Skeletal muscle tissue (tissue), 4 donors: ENCODE measurements around the gene CYFIP2. TPM values are rescaled to one million over a fixed set of nuclear protein-coding genes. Genes with fewer than 3 reads are reported as not detected.

Source experiments
- H3K27ac ChIP-seq: one replicate; pipeline ENCODE4 v1.7.0; 2013; ENCODE audit warnings: mild to moderate bottlenecking, low read depth, low read length, inconsistent platforms
- H3K27me3 ChIP-seq, 3 donors: one replicate each; pipeline ENCODE4 v1.7.0; 2013; ENCODE audit warnings: low read length in 3 of 3; ENCODE audit not compliant: control insufficient read depth in 3 of 3, insufficient read depth in 3 of 3
- H3K36me3 ChIP-seq, 3 donors: one replicate each; pipeline ENCODE4 v1.7.0; 2013; ENCODE audit warnings: low read length in 3 of 3; ENCODE audit not compliant: control insufficient read depth in 3 of 3, insufficient read depth in 3 of 3
- H3K4me1 ChIP-seq, 3 donors: one replicate each; pipeline ENCODE4 v1.7.0; 2013; ENCODE audit warnings: low read length in 3 of 3, mild to moderate bottlenecking in 3 of 3; ENCODE audit not compliant: control insufficient read depth in 3 of 3, insufficient read depth in 3 of 3
- H3K4me3 ChIP-seq, 3 donors: one replicate each; pipeline ENCODE4 v1.7.0; 2013; ENCODE audit warnings: low read length in 3 of 3
- H3K9ac ChIP-seq, 3 donors: one replicate each; pipeline ENCODE4 v1.7.0; 2013; ENCODE audit warnings: low read length in 3 of 3, mild to moderate bottlenecking in 3 of 3, moderate library complexity in 2 of 3, low read depth in 1 of 3
- H3K9me3 ChIP-seq, 3 donors: one replicate each; pipeline ENCODE4 v1.7.0; 2013; ENCODE audit warnings: low read length in 3 of 3; ENCODE audit not compliant: control insufficient read depth in 3 of 3
- total RNA-seq: library from RNA; depleted of rRNA; stranded (reverse); fragments of >200 nt; gene quantifications from one replicate; pipeline ENCODE4 v1.2.3, GENCODE V29; 2014
- donor health status: Osteomylitis.

The CYFIP2 gene
- total RNA-seq, 1 donor from 2014 or later = 7.8 TPM

DNA sequence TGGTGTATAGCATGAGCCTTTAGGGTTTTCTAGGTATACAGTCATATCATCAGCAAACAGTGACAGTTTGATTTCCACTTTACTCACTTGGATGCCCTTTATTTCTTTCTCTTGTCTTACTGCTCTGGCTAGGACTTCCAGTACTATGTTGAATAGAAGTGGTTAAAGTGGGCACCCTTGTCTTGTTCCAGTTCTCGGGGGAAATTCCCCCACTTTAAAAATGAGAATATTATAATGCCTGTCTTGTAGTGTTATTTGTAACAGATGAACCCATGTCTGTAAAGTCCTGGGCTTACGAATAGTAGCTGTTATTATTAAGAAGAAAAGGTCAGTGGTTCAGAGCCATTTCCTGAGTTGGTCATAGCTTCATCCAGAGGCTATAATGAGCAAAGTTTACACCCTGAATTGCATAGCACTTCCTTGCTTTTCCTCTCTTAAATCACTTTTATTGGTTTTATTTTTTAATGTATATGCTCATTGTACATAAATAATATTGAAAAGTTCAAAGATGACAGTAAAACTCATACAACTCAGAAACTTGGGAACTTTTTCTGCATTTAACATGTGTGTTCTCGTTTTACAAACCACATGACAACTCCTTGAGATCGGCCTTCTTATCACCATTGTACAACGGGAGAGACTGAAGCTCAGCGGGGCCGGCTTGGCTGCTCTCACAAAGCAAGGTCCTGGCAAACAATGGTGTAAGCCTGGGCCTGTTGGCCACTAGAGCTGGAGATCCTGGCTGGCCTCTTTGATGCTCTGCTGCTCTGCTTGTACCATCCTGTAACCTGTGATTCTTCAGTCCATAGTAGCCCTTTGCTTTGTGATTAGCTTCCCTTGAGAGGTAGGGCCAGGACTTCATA, 85.2 kb downstream of the CYFIP2 start:
- Histone ChIP-seq H3K9ac (no peak overlapping the region), H3K4me1 (no peaks in the 10 kb centered on the region), H3K4me3 (no peak overlapping the region), H3K27me3 (no peaks in the 10 kb centered on the region), H3K9me3 (no peaks in the 10 kb centered on the region), H3K27ac (no peak overlapping the region), H3K36me3 (no peaks in the 10 kb centered on the region)

DNA sequence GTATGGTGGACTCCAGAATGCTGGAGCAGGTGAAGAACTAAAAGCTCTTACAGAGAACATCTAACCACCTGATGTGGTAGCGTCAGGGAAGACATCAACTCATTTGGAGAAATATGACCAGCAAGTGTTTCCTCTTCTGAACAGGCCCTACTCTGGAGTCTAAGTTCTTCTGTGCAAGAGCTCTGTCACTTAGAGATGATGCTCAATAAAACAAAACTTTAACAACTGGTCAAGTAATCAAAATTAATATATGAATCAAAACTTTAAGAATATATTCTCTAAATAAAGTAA, 85.8 kb downstream of the CYFIP2 start:
- Histone ChIP-seq H3K27me3 (no peaks in the 10 kb centered on the region), H3K27ac (no peak overlapping the region), H3K4me1 (no peaks in the 10 kb centered on the region), H3K9me3 (no peaks in the 10 kb centered on the region), H3K4me3 (no peak overlapping the region), H3K9ac (no peak overlapping the region), H3K36me3 (no peaks in the 10 kb centered on the region)

DNA sequence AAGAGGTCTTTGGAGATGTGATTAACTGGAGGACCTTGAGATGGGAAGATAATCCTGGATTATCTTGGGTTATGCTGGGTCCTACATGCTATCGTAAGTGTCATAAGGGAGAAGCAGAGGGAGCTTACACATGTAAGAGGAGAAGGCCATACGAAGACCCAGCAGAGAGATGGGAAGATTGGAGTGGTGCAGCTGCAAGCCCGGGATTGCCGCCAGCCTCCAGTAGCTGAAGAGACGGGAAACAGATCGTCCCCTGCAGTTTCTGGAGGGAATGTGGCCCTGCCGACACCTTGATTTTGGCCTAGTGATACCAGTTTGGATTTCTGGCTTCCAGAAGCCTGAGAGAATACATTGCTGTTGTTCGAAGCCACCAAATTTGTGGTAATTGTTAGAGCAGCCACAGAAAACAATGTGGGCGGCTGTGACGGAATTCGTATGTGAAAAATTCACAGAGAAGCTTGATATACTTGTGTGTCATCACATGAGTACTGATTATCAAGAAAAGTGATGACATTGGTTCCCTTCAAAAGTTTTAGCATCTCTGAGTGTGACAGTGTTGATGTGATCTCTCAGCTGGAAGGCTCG, 86.9 kb downstream of the CYFIP2 start:
- Histone ChIP-seq H3K9ac (no peak overlapping the region), H3K4me1 (no peaks in the 10 kb centered on the region), H3K27me3 (no peaks in the 10 kb centered on the region), H3K27ac (no peak overlapping the region), H3K4me3 (no peak overlapping the region), H3K9me3 (no peaks in the 10 kb centered on the region), H3K36me3 (no peaks in the 10 kb centered on the region)

DNA sequence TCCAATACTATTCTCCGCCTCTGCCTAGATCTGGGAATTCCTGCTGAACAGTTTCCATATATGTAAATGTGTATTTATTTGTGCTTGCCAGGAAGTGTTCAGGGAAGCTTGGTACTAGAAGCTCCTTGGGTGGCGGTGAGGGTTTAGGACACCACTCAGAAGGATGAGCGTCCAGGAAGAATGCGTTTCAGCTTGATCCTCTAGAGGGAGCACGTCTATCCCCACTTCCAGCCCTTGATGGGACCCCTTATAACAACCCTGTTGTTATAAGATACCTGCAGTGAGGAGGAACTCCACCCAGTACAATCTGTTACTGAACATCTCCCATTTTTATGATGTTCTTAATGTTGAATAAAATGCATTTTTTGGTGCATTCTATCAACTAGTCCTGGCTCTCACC, 88.9 kb downstream of the CYFIP2 start:
- Histone ChIP-seq H3K9me3 (no peaks in the 10 kb centered on the region), H3K4me3 (no peak overlapping the region), H3K36me3 (peaks cover 0 to 5% (median 0%) of the 10 kb centered on the region in 3 donors), H3K27me3 (no peaks in the 10 kb centered on the region), H3K4me1 (no peaks in the 10 kb centered on the region), H3K9ac (no peak overlapping the region), H3K27ac (no peak overlapping the region)

DNA sequence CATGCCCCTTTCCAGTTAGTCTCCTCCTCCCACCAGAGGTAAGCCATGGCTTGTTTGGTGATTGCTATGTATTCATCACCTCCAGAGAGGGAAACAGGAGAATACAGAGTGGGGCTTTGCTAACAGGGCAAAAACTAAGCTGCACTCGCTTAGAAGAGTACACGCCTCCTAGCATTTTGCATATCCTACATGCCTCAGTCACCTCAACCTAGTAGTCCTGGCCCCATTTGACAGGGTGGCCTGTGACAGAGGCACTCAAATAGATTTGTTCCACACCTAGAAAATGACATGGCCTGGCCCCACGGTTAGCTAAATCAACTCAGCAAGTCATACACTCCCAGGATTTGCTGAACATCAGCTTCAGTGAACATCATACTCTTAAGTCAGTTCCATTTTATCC, 90.7 kb downstream of the CYFIP2 start:
- Histone ChIP-seq H3K9ac (no peak overlapping the region), H3K4me3 (no peak overlapping the region), H3K27me3 (no peaks in the 10 kb centered on the region), H3K27ac (no peak overlapping the region), H3K9me3 (no peaks in the 10 kb centered on the region), H3K36me3 (peaks cover 0 to 10% (median 0%) of the 10 kb centered on the region in 3 donors), H3K4me1 (no peaks in the 10 kb centered on the region)

DNA sequence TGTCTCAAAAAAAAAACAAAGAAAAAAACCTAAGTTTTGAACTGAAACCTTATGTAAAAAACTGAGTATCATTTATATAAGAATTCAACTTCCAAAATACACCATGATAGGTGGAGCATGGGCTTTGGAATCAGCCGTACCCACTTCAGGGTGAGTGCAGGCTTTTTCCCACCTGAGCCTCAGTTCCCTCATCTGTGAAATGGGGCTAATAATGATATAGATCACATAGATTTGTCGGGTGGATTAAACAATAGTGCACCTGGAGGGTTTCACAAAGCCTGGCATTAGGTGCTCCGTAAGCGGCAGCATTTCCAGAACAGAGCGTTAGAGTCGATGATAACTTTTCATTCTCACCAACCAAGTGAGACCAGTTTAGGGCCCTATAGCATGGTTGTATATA, 91.9 kb downstream of the CYFIP2 start:
- H3K9ac ChIP-seq = no peak overlapping the region
- no peak overlapping the region for H3K27ac ChIP-seq
- H3K36me3 ChIP-seq = peaks cover 0 to 14% (median 0%) of the 10 kb centered on the region in 3 donors
- H3K4me3 ChIP-seq = no peak overlapping the region
- H3K27me3 ChIP-seq = no peaks in the 10 kb centered on the region
- H3K4me1 ChIP-seq = no peaks in the 10 kb centered on the region
- H3K9me3 ChIP-seq = no peaks in the 10 kb centered on the region

DNA sequence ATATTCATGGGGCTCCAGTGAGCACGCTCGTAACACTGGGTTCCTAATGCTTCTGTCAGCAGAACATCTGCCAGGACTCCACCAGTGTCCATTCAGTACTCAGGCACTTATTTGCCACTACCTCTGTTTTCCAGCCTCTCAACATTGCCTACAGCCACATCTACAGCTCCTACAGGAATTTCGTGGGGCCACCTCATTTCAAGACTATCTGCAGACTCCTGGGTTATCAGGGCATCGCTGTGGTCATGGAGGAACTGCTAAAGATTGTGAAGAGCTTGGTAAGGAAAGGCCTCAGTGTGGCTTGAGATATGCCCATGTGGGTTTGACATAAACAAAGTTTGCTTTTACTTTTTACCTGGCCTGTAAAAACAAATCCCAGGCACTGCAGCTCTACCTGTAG, 92.9 kb downstream of the CYFIP2 start:
- Histone ChIP-seq H3K9me3 (no peaks in the 10 kb centered on the region), H3K27ac (no peak overlapping the region), H3K9ac (no peak overlapping the region), H3K36me3 (peaks cover 0 to 17% (median 0%) of the 10 kb centered on the region in 3 donors), H3K4me3 (no peak overlapping the region), H3K27me3 (no peaks in the 10 kb centered on the region), H3K4me1 (no peaks in the 10 kb centered on the region)

DNA sequence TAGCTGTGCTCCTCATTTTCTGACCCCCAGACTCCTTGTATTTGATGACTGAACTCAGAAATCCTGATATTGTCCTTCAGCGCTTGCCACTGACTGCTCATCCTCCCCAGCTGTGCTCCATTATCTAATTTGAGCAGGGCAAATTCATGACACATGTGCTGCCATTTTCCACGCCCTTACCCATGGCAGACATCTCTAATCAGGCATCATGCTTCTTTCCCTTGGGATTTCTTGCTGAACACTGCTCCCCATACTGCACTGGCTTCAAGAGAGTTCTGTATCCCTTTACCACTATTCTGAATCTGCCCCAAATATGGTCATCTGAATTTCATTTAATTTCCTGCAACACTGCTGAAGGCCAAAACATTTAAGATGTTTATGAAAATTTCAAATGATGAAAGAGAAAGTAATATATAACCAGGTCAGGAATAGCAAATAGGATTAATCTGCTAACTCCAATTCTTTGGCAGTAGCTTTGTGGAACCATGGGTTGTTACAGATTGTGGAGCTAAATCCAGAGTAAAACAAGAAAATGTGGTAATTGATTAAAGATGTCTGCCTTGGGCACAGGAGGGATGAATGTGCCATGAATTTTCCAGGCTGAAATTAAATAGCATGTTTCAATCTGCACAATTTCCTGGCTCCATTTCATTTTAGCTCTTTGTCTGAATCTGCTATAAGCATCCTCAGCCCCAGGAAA, 93.6 kb downstream of the CYFIP2 start:
- no peaks in the 10 kb centered on the region for H3K27me3 ChIP-seq
- H3K4me1 ChIP-seq = no peaks in the 10 kb centered on the region

DNA sequence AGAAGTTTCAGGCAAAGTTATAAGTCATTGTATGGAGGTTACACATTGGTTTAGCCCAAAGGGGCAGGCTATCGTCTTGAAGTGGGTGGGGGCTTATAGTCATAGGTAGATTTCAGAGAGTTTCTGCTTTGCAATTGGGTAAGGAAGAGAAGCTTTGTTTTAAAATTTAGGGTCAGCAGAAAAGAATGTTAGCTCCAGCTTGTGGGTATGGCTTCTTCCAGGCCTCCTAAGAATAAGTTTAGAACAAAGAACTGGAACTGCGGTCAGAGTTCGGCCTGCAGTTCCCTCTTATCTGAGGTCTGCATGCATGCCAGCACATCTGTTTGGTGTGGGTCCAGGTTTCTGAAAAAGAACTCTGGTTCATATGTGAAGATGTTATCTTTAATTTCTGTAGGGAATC, 96.1 kb downstream of the CYFIP2 start:
- H3K27ac ChIP-seq = no peak overlapping the region
- H3K9me3 ChIP-seq = no peaks in the 10 kb centered on the region
- no peak overlapping the region for H3K9ac ChIP-seq
- H3K36me3 ChIP-seq = peaks cover 0 to 17% (median 0%) of the 10 kb centered on the region in 3 donors
- no peaks in the 10 kb centered on the region for H3K27me3 ChIP-seq
- no peaks in the 10 kb centered on the region for H3K4me1 ChIP-seq
- no peak overlapping the region for H3K4me3 ChIP-seq

More for the DNA sequence above, 93.6 kb downstream of the CYFIP2 start:
- Histone ChIP-seq H3K27ac (no peak overlapping the region), H3K36me3 (peaks cover 0 to 17% (median 0%) of the 10 kb centered on the region in 3 donors), H3K9me3 (no peaks in the 10 kb centered on the region), H3K4me3 (no peak overlapping the region), H3K9ac (no peak overlapping the region)

DNA sequence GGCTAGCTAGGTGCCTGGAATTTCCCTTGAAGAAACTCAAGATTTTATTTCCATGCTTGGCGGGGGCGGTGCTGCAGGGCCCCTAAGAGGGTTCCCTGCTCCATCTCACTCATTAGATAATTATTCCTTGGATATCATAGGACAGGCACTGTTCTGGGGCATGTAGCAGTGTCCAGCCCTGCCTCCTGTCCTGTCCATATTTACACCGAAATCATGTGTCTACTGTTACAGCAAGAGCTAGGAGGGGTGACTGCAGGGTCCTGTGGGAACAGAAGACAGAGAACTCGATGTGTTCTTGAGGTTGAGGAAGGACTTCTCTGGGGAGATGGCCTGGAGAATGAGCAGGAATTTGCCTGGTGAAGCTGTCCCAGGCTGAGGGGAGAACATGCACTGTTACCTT, 96.6 kb downstream of the CYFIP2 start:
- H3K27ac ChIP-seq = no peak overlapping the region

More for the DNA sequence above, 96.6 kb downstream of the CYFIP2 start:
- Histone ChIP-seq H3K9ac (no peak overlapping the region), H3K9me3 (no peaks in the 10 kb centered on the region), H3K36me3 (peaks cover 0 to 17% (median 0%) of the 10 kb centered on the region in 3 donors), H3K27me3 (no peaks in the 10 kb centered on the region), H3K4me1 (no peaks in the 10 kb centered on the region), H3K4me3 (no peak overlapping the region)
